HG03135 (cell line): ENCODE measurements around the gene SDHD.
"Not testable (repeated sequence)": the region's sequence is repeated elsewhere in the genome, so short reads cannot be mapped to it uniquely, and the experiment has no call there.

ENCODE experiments used
- ATAC-seq: cut with Tn5 transposase; IDR thresholded peaks from one replicate; pipeline ENCODE4 v1.9.1; 2021; ENCODE audit warnings: mild to moderate bottlenecking, moderate library complexity; ENCODE audit not compliant: unreplicated experiment

SDHD gene

GRCh38 chr11:112086422-112087191, at the start of gene SDHD, which contains the start of gene TIMM8B:
SDHD (plus strand) TSS chr11:112086873; CDS start chr11:112086908, 35 bp downstream.
TIMM8B (minus strand) TSS chr11:112086756; CDS start chr11:112086723, 33 bp downstream.
- ATAC-seq = peak; percentile 87

GRCh38 chr11:112037527-112037926, 49.1 kb upstream of the SDHD start:
- ATAC-seq = no peak

- ATAC-seq = no peak
These were observed 44.3 kb upstream of the SDHD start for GRCh38 chr11:112042161-112042960.

GRCh38 chr11:112042961-112043304, 43.7 kb upstream of the SDHD start:
- no peak for ATAC-seq

GRCh38 chr11:112044961-112045360, 41.7 kb upstream of the SDHD start:
- no peak for ATAC-seq

GRCh38 chr11:112046647-112047046, 40.0 kb upstream of the SDHD start:
- not testable (repeated sequence) for ATAC-seq

- not testable (repeated sequence) for ATAC-seq
These were observed 38.4 kb upstream of the SDHD start for GRCh38 chr11:112048256-112048655.

GRCh38 chr11:112049777-112050176, 36.9 kb upstream of the SDHD start:
- no peak for ATAC-seq

- peak; percentile 67 for ATAC-seq
These were observed 36.0 kb upstream of the SDHD start for GRCh38 chr11:112050721-112051120.

- no peak for ATAC-seq
These were observed 34.9 kb upstream of the SDHD start for GRCh38 chr11:112051768-112052167.

GRCh38 chr11:112057170-112057569, 29.5 kb upstream of the SDHD start:
- no peak for ATAC-seq

GRCh38 chr11:112058103-112058502, 28.6 kb upstream of the SDHD start:
- ATAC-seq = no peak

GRCh38 chr11:112062923-112063322, 23.8 kb upstream of the SDHD start:
- no peak for ATAC-seq

- ATAC-seq = peak; percentile 90
These were observed 12.5 kb upstream of the SDHD start, which contains the start of the genes NKAPD1 and PIH1D2 for GRCh38 chr11:112073941-112074811. NKAPD1 (plus strand) TSS chr11:112074299; CDS start chr11:112075575, 1,276 bp downstream. PIH1D2 (minus strand) TSS chr11:112074017; CDS start chr11:112073174, 843 bp downstream.

- ATAC-seq = no peak
These were observed 3.9 kb upstream of the SDHD start for GRCh38 chr11:112082729-112083128.

GRCh38 chr11:112085822-112086421, 751 bp upstream of the SDHD start:
- peak; percentile 36 for ATAC-seq

GRCh38 chr11:112087212-112087611, 539 bp downstream of the SDHD start:
- ATAC-seq = no peak

GRCh38 chr11:112095302-112095701, 8.6 kb downstream of the SDHD start:
- not testable (repeated sequence) for ATAC-seq

- ATAC-seq = no peak
These were observed 9.5 kb downstream of the SDHD start for GRCh38 chr11:112096194-112096593.
